ENCODE data around the gene DDX39A.
A peak's percentile ranks its signal among the peaks of the same experiment; 100 is the strongest.

The DDX39A gene

DNA sequence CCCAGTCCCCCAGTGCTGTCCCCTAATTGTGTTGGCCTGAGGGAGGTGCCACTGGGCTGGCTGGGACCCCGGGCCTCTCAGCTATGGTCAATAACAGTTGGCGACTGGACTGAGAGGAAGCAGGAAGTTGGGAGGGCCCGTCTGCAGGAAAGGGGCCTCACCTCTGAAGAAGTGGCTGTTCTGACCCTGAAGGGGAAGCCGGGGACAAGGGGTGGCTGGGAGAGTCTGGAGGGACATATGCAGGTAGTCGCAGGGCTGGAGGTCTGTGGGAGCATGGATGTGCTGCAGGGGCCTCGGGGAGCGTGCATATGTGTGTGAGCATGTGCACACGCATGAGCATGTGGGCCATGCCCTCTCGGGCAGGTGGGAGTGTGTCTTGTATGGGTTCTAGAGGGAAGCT, 19.9 kb upstream of the DDX39A start:
- no peak overlapping the region for H3K4me3 ChIP-seq (ENCODE audit: insufficient read depth in 1 of 2, low read depth in 1 of 2, low read length in 2 of 2)
- no peak overlapping the region for H3K23ac ChIP-seq (ENCODE audit: low read length in 2 of 2)
- peaks cover 33 to 35% of the 10 kb centered on the region in 2 experiments for H3K36me3 ChIP-seq (ENCODE audit: control insufficient read depth in 1 of 2, insufficient read depth in 2 of 2, low read depth in 1 of 2, low read length in 2 of 2)
- H4K8ac ChIP-seq (ENCODE audit: low read length) = no peak overlapping the region
- no peak overlapping the region for H2BK120ac ChIP-seq (ENCODE audit: low read depth, low read length)
- H3K18ac ChIP-seq (ENCODE audit: low read depth in 1 of 2, low read length in 2 of 2) = no peak overlapping the region
- no peak overlapping the region for H2BK15ac ChIP-seq (ENCODE audit: low read depth, poor library complexity, severe bottlenecking)
- H3K4me1 ChIP-seq (ENCODE audit: control insufficient read depth, insufficient read depth, low read depth, low read length) = peaks cover 26% of the 10 kb centered on the region
- no peak overlapping the region for H4K91ac ChIP-seq (ENCODE audit: low read length)
- H3K79me1 ChIP-seq (replicated peaks; ENCODE audit: low read length, poor library complexity, severe bottlenecking) = peaks cover 28% of the 10 kb centered on the region
- WGBS = 82% methylated on average over 9 of the region's 9 CpGs
- no peaks in the 10 kb centered on the region for H3K9me3 ChIP-seq (ENCODE audit: control insufficient read depth, low read length)
- no peak overlapping the region for H3K9ac ChIP-seq (ENCODE audit: low read length)
- no peak overlapping the region for H2AFZ ChIP-seq (ENCODE audit: low read depth, low read length)
- no peak overlapping the region for H2BK12ac ChIP-seq (ENCODE audit: low read length in 2 of 2)
- H3K27me3 ChIP-seq (ENCODE audit: control insufficient read depth in 1 of 2, insufficient read depth in 1 of 2, low read length in 2 of 2) = no peaks in the 10 kb centered on the region
- no peak overlapping the region for H3K4ac ChIP-seq (ENCODE audit: low read depth in 1 of 2, low read length in 2 of 2)
- H2BK5ac ChIP-seq (ENCODE audit: low read depth, low read length, poor library complexity, severe bottlenecking) = no peak overlapping the region
- H3K14ac ChIP-seq (ENCODE audit: low read length in 2 of 2) = peak overlapping the region in 1 of 2 experiments; percentile 76
- H3K27ac ChIP-seq (ENCODE audit: low read length, poor library complexity, severe bottlenecking) = no peak overlapping the region
- no peak overlapping the region for H2AK5ac ChIP-seq (ENCODE audit: low read length, severe bottlenecking)
- no peak overlapping the region for H3K4me2 ChIP-seq (ENCODE audit: low read length, poor library complexity, severe bottlenecking)
- no peak for DNase-seq

DNA sequence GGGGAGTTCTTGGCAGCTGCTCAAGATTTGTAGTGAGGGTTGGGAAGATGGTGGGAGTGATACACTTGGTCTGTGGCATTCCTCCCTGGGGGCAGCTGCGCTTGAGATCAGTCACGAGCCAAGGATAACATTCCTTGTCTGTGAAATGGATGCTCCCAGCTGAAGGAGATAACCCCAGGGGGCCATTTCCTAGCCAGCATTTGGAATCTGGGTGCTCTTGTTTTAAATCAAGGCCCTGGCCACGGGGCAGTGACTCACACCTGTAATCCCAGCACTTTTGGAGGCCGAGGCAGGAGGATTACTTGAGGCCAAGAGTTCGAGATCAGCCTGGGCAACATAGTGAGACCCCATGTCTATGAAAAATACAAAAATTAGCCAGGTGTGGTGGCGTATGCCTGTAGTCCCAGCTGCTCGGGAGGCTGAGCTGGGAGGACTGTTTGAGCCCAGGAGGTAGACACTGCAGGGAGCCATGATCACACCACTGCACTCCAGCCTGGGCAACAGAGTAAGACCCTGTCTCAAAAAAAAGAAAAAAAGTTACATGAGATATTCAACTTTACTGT, 18.5 kb upstream of the DDX39A start:
- Histone ChIP-seq H3K36me3 (ENCODE audit: control insufficient read depth in 1 of 2, insufficient read depth in 2 of 2, low read depth in 1 of 2, low read length in 2 of 2) (peaks cover 19 to 22% of the 10 kb centered on the region in 2 experiments), H3K4ac (ENCODE audit: low read depth in 1 of 2, low read length in 2 of 2) (no peak overlapping the region), H2BK12ac (ENCODE audit: low read length in 2 of 2) (no peak overlapping the region)

DNA sequence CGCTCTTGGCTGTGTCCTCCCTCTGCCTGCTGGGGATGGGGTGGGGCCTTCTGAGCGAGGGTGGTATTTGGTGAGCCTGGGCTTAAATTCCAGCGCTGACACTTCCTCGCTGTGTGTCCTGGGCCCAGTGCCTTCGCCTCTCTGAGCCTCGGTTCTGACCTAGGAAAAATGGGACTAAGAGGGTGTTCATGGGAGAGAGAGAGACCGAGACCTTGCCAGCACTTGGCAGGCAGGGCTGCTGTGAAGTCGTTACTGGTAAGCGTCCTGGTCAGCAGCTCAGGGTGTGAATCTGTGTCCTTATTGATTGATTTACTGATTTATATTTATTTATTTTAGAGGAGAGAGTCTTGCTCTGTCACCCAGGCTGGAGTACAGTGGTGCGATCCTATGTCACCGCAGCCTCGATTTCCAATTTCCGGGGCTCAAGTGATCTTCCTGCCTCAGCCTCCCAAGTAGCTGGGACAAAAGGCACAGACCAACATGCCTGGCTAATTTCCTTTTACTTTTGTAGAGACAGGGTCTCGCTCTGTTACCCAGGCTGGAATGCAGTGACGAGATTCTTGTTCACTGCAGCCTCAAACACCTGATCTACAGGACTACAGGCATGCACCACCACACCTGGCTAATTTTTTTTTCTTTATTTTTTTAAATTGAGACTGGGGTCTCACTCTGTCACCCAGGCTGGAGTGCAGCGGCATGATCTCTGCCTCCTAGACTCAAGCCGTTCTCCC, 16.3 kb upstream of the DDX39A start:
- Histone ChIP-seq H2AFZ (ENCODE audit: low read depth, low read length) (no peak overlapping the region), H4K8ac (ENCODE audit: low read length) (no peak overlapping the region), H3K36me3 (ENCODE audit: control insufficient read depth in 1 of 2, insufficient read depth in 2 of 2, low read depth in 1 of 2, low read length in 2 of 2) (peaks cover 4 to 10% of the 10 kb centered on the region in 2 experiments), H3K14ac (ENCODE audit: low read length in 2 of 2) (peak overlapping the region in 1 of 2 experiments; percentile 18), H2BK15ac (ENCODE audit: low read depth, poor library complexity, severe bottlenecking) (no peak overlapping the region), H3K4ac (ENCODE audit: low read depth in 1 of 2, low read length in 2 of 2) (peak overlapping the region in 1 of 2 experiments; percentile 40), H3K27ac (ENCODE audit: low read length, poor library complexity, severe bottlenecking) (no peak overlapping the region), H3K4me3 (ENCODE audit: insufficient read depth in 1 of 2, low read depth in 1 of 2, low read length in 2 of 2) (peak overlapping the region in 1 of 2 experiments; percentile 89), H2AK5ac (ENCODE audit: low read length, severe bottlenecking) (no peak overlapping the region), H3K9me3 (ENCODE audit: control insufficient read depth, low read length) (no peaks in the 10 kb centered on the region), H4K91ac (ENCODE audit: low read length) (no peak overlapping the region), H3K9ac (ENCODE audit: low read length) (peak overlapping the region; percentile 86), H3K4me1 (ENCODE audit: control insufficient read depth, insufficient read depth, low read depth, low read length) (peaks cover 33% of the 10 kb centered on the region), H3K18ac (ENCODE audit: low read depth in 1 of 2, low read length in 2 of 2) (no peak overlapping the region), H3K4me2 (ENCODE audit: low read length, poor library complexity, severe bottlenecking) (no peak overlapping the region), H3K27me3 (ENCODE audit: control insufficient read depth in 1 of 2, insufficient read depth in 1 of 2, low read length in 2 of 2) (peaks cover 0 to 3% of the 10 kb centered on the region in 2 experiments), H2BK120ac (ENCODE audit: low read depth, low read length) (no peak overlapping the region), H2BK12ac (ENCODE audit: low read length in 2 of 2) (no peak overlapping the region), H3K79me1 (replicated peaks; ENCODE audit: low read length, poor library complexity, severe bottlenecking) (peaks cover 24% of the 10 kb centered on the region), H3K23ac (ENCODE audit: low read length in 2 of 2) (no peak overlapping the region), H2BK5ac (ENCODE audit: low read depth, low read length, poor library complexity, severe bottlenecking) (no peak overlapping the region)
- WGBS = 92% methylated on average over 16 of the region's 17 CpGs
- DNase-seq = no peak

More for the DNA sequence above, 18.5 kb upstream of the DDX39A start:
- H2AK5ac ChIP-seq (ENCODE audit: low read length, severe bottlenecking) = no peak overlapping the region
- H2BK120ac ChIP-seq (ENCODE audit: low read depth, low read length) = no peak overlapping the region
- no peak overlapping the region for H3K4me3 ChIP-seq (ENCODE audit: insufficient read depth in 1 of 2, low read depth in 1 of 2, low read length in 2 of 2)
- no peak overlapping the region for H4K8ac ChIP-seq (ENCODE audit: low read length)
- no peak overlapping the region for H3K4me2 ChIP-seq (ENCODE audit: low read length, poor library complexity, severe bottlenecking)
- no peaks in the 10 kb centered on the region for H3K9me3 ChIP-seq (ENCODE audit: control insufficient read depth, low read length)
- H3K27ac ChIP-seq (ENCODE audit: low read length, poor library complexity, severe bottlenecking) = no peak overlapping the region
- H3K79me1 ChIP-seq (replicated peaks; ENCODE audit: low read length, poor library complexity, severe bottlenecking) = peaks cover 35% of the 10 kb centered on the region
- no peak overlapping the region for H3K9ac ChIP-seq (ENCODE audit: low read length)
- no peak overlapping the region for H2BK15ac ChIP-seq (ENCODE audit: low read depth, poor library complexity, severe bottlenecking)
- no peak overlapping the region for H3K23ac ChIP-seq (ENCODE audit: low read length in 2 of 2)
- no peak for DNase-seq
- no peak overlapping the region for H2AFZ ChIP-seq (ENCODE audit: low read depth, low read length)
- H3K14ac ChIP-seq (ENCODE audit: low read length in 2 of 2) = no peak overlapping the region
- WGBS = 88% methylated on average over 7 of the region's 7 CpGs
- H4K91ac ChIP-seq (ENCODE audit: low read length) = no peak overlapping the region
- H3K27me3 ChIP-seq (ENCODE audit: control insufficient read depth in 1 of 2, insufficient read depth in 1 of 2, low read length in 2 of 2) = no peaks in the 10 kb centered on the region
- H2BK5ac ChIP-seq (ENCODE audit: low read depth, low read length, poor library complexity, severe bottlenecking) = no peak overlapping the region
- peaks cover 32% of the 10 kb centered on the region for H3K4me1 ChIP-seq (ENCODE audit: control insufficient read depth, insufficient read depth, low read depth, low read length)
- H3K18ac ChIP-seq (ENCODE audit: low read depth in 1 of 2, low read length in 2 of 2) = no peak overlapping the region

DNA sequence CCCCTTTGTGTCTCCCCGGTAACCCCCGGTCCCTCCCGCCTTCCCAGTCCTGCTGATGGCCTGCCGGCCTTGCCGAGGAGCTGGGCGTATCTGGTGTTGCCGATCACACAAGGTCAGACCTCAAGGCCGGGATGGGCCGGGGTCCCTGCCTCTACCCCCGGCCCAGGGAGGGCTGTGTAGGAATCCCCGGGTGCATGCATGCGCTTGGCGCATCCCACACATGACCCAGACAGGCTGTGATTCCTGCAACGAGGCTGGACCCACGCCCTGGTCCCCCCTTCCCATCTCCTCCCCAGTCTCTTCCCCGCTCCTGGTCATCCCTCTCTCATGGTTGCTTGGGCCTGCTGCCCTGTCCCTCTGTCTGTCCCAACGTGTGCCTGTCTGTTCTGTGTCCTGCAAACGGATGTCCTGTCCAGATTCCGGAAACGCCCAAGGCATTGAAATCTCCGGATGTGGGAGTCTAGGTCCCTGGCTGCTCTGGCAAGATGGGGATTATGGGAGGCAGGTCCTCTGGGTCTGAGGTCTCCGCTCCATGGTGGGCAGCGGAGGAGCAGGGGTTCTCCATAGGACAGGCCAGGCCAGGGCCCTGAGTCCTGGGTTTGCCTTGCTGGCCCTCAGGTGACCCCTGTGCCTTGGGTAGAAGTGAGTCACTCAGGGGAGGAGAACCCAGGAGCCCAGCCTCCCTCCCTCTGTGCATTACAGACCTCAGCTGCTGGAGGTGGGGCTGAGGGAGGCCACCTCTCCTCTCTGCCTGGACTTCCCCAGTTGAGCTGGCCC, 15.6 kb upstream of the DDX39A start:
- no peak overlapping the region for H3K23ac ChIP-seq (ENCODE audit: low read length in 2 of 2)
- H3K4me1 ChIP-seq (ENCODE audit: control insufficient read depth, insufficient read depth, low read depth, low read length) = peaks cover 28% of the 10 kb centered on the region
- H2BK120ac ChIP-seq (ENCODE audit: low read depth, low read length) = no peak overlapping the region
- peak overlapping the region in 1 of 2 experiments; percentile 35 for H3K14ac ChIP-seq (ENCODE audit: low read length in 2 of 2)
- H2AFZ ChIP-seq (ENCODE audit: low read depth, low read length) = no peak overlapping the region
- peak overlapping the region in 1 of 2 experiments; percentile 3 for H3K18ac ChIP-seq (ENCODE audit: low read depth in 1 of 2, low read length in 2 of 2)
- H3K79me1 ChIP-seq (replicated peaks; ENCODE audit: low read length, poor library complexity, severe bottlenecking) = peaks cover 19% of the 10 kb centered on the region
- peak overlapping the region; percentile 91 for H3K4me2 ChIP-seq (ENCODE audit: low read length, poor library complexity, severe bottlenecking)
- H4K8ac ChIP-seq (ENCODE audit: low read length) = peak overlapping the region; percentile 75
- peak overlapping the region; percentile 11 for H3K27ac ChIP-seq (ENCODE audit: low read length, poor library complexity, severe bottlenecking)
- H3K4ac ChIP-seq (ENCODE audit: low read depth in 1 of 2, low read length in 2 of 2) = peak overlapping the region in 1 of 2 experiments; percentile 48
- peak overlapping the region; percentile 41 for H4K91ac ChIP-seq (ENCODE audit: low read length)
- peak; percentile 87 for DNase-seq
- WGBS = 85% methylated on average over 23 of the region's 23 CpGs
- H2BK5ac ChIP-seq (ENCODE audit: low read depth, low read length, poor library complexity, severe bottlenecking) = no peak overlapping the region
- H2BK12ac ChIP-seq (ENCODE audit: low read length in 2 of 2) = peak overlapping the region; percentile 37 to 75
- no peak overlapping the region for H2BK15ac ChIP-seq (ENCODE audit: low read depth, poor library complexity, severe bottlenecking)
- peaks cover 0 to 3% of the 10 kb centered on the region in 2 experiments for H3K27me3 ChIP-seq (ENCODE audit: control insufficient read depth in 1 of 2, insufficient read depth in 1 of 2, low read length in 2 of 2)
- H3K9ac ChIP-seq (ENCODE audit: low read length) = peak overlapping the region; percentile 86
- H2AK5ac ChIP-seq (ENCODE audit: low read length, severe bottlenecking) = no peak overlapping the region
- H3K4me3 ChIP-seq (ENCODE audit: insufficient read depth in 1 of 2, low read depth in 1 of 2, low read length in 2 of 2) = peak overlapping the region in 1 of 2 experiments; percentile 89
- no peaks in the 10 kb centered on the region for H3K9me3 ChIP-seq (ENCODE audit: control insufficient read depth, low read length)
- peaks cover 4 to 10% of the 10 kb centered on the region in 2 experiments for H3K36me3 ChIP-seq (ENCODE audit: control insufficient read depth in 1 of 2, insufficient read depth in 2 of 2, low read depth in 1 of 2, low read length in 2 of 2)
